ENCODE data around the gene FLOT2. TPM values are rescaled to one million over a fixed set of nuclear protein-coding genes. Genes with fewer than 3 reads are reported as not detected.

FLOT2 gene
- total and polyA plus RNA-seq, 2 of the 8 experiments (the other 6 are each of a cell fraction or from before 2014, with no cell fraction given): 116 to 189 TPM

GRCh38 chr17:28862561-28862960 lies 35.0 kb downstream of the FLOT2 start:
- no peak overlapping the region for H3K23ac ChIP-seq (ENCODE audit: insufficient read length)
- H3K4me1 ChIP-seq (replicated peaks in 1 of 4; ENCODE audit: control insufficient read depth in 3 of 4, insufficient read depth in 4 of 4, low read length in 3 of 4): peaks cover 0 to 6% (median 0%) of the 10 kb centered on the region in 4 experiments; a peak in 2 of 7 replicates
- ChIA-PET CTCF (ENCODE audit: partially characterized antibody) (interaction anchor here (0.8 to 3.9 kb wide), 12 partner anchors 8 to 136 kb away, joined by 3 to 31 read pairs (median 6); partner anchors contain the start of genes FLOT2 and TLCD1), POLR2A (ENCODE audit: partially characterized antibody) (interaction anchor here (0.8 to 1.6 kb wide), 7 partner anchors 8 to 140 kb away, joined by 3 to 5 read pairs (median 3); partner anchors contain the start of gene FLOT2)
- TF ChIP-seq RFX5 (IDR thresholded peaks at IDR 0.05; ENCODE audit: borderline replicate concordance, low read depth, low read length) (no peak), YY1 (IDR thresholded peaks at IDR 0.05; ENCODE audit: low read depth, low read length) (no peak), TBP (IDR thresholded peaks at IDR 0.05; ENCODE audit: low read depth, low read length) (no peak), GABPA (IDR thresholded peaks at IDR 0.05; ENCODE audit: borderline replicate concordance, insufficient read depth, low read length) (no peak), GTF2F1 (IDR thresholded peaks at IDR 0.05; ENCODE audit: borderline replicate concordance, low read depth, low read length) (no peak), CHD1 (IDR thresholded peaks at IDR 0.05; ENCODE audit: low read depth, low read length) (no peak), ZNF274 (IDR thresholded peaks at IDR 0.05; ENCODE audit: borderline replicate concordance, extremely low read depth, low read length) (no peak), SP4 (IDR thresholded peaks at IDR 0.05; ENCODE audit: low read length) (no peak), E2F6 (IDR thresholded peaks at IDR 0.05) (no peak)
- H3K27me3 ChIP-seq (replicated peaks in 1 of 4; ENCODE audit: control insufficient read depth in 3 of 4, extremely low read depth in 1 of 4, insufficient read depth in 3 of 4, low read length in 3 of 4): no peaks in the 10 kb centered on the region; a peak in 1 of 7 replicates
- no peak overlapping the region for H3K4me3 ChIP-seq (ENCODE audit: extremely low read depth in 1 of 4, insufficient read depth in 2 of 4, low read depth in 3 of 4, low read length in 4 of 4)
- no peak overlapping the region for H3K14ac ChIP-seq (ENCODE audit: insufficient read length)
- peaks cover 1 to 3% of the 10 kb centered on the region in 2 experiments for H4K20me1 ChIP-seq (replicated peaks in 1 of 2; ENCODE audit: control insufficient read depth in 1 of 2, insufficient read depth in 2 of 2, low read length in 2 of 2)
- no peak overlapping the region for H2BK20ac ChIP-seq (ENCODE audit: low read length)
- no peak overlapping the region for H4K91ac ChIP-seq (replicated peaks; ENCODE audit: insufficient read length, low read length)
- H3K9me3 ChIP-seq (ENCODE audit: insufficient read depth in 2 of 2, low read depth in 1 of 2, low read length in 1 of 2): no peaks in the 10 kb centered on the region
- H3K18ac ChIP-seq (ENCODE audit: extremely low read depth, low read length): no peak overlapping the region
- DNase-seq (ENCODE audit: low read depth in 1 of 2, low spot score in 2 of 2): no peak
- FAIRE-seq: no peak
- H3K79me2 ChIP-seq (ENCODE audit: control insufficient read depth in 1 of 2, insufficient read depth in 2 of 2, low read length in 2 of 2): no peaks in the 10 kb centered on the region
- H3K56ac ChIP-seq (replicated peaks; ENCODE audit: insufficient read length, low read depth, low read length): no peak overlapping the region
- no peaks in the 10 kb centered on the region for H3K23me2 ChIP-seq (ENCODE audit: low read depth, low read length)
- H2BK15ac ChIP-seq (ENCODE audit: low read length): no peak overlapping the region
- no peak overlapping the region for H3K4me2 ChIP-seq (ENCODE audit: insufficient read depth in 1 of 2, low read depth in 2 of 2, low read length in 2 of 2)
- H2BK120ac ChIP-seq (replicated peaks; ENCODE audit: low read depth, low read length): no peak overlapping the region
- H2BK5ac ChIP-seq (ENCODE audit: low read depth, low read length): no peak overlapping the region
- WGBS, 2 experiments (ENCODE audit: extremely low coverage in 1 of 2, insufficient coverage in 1 of 2, insufficient read length in 1 of 2, insufficient replicate concordance in 2 of 2, low coverage in 1 of 2, low lambda C conversion rate in 2 of 2, missing lambda C conversion rate in 1 of 2): 87% methylated on average over 3 of the region's 3 CpGs; no CpG with 5 or more reads in 1 of the 2 experiments
- H4K5ac ChIP-seq (ENCODE audit: insufficient read length, low read depth, low read length): no peak overlapping the region
- no peak overlapping the region for H2AK5ac ChIP-seq (ENCODE audit: low read depth, low read length)
- H3K4ac ChIP-seq (replicated peaks; ENCODE audit: insufficient read length, low read depth, low read length): no peak overlapping the region
- H4K8ac ChIP-seq (ENCODE audit: extremely low read depth, insufficient read depth, low read length): no peak overlapping the region
- H3K27ac ChIP-seq (ENCODE audit: low read depth, low read length): no peak overlapping the region
- no peak overlapping the region for H2AFZ ChIP-seq (ENCODE audit: low read length)
- H3K9ac ChIP-seq (replicated peaks in 1 of 4; ENCODE audit: extremely low read depth in 1 of 4, low read depth in 3 of 4, low read length in 3 of 4): no peak overlapping the region
- H2BK12ac ChIP-seq (ENCODE audit: low read depth, low read length): no peak overlapping the region
- peaks cover 16 to 23% (median 20%) of the 10 kb centered on the region in 4 experiments; a peak in 7 of 8 replicates for H3K36me3 ChIP-seq (ENCODE audit: control insufficient read depth in 2 of 4, insufficient read depth in 4 of 4, low read length in 3 of 4)
- H3K79me1 ChIP-seq (ENCODE audit: low read depth, low read length): no peaks in the 10 kb centered on the region; the same call in 1 of the 2 replicates

Measured in H1 (cell line).